Retina (tissue), 1 donor: ENCODE measurements around the gene SHROOM3.

ENCODE experiments used
- DNase-seq: peaks from one replicate; pipeline ENCODE4 v3.0.0-alpha.2; 2016

Gene SHROOM3

GRCh38 chr4:76792418-76792817 lies 357.4 kb downstream of the SHROOM3 start:
- DNase-seq = no peak

- no peak for DNase-seq
Measured at GRCh38 chr4:76795243-76795642, 360.2 kb downstream of the SHROOM3 start.

GRCh38 chr4:76799140-76799539 lies 364.1 kb downstream of the SHROOM3 start:
- no peak for DNase-seq

- DNase-seq = no peak
Measured at GRCh38 chr4:76799718-76800117, 364.7 kb downstream of the SHROOM3 start.

- no peak for DNase-seq
Measured at GRCh38 chr4:76800902-76801301, 365.9 kb downstream of the SHROOM3 start.

- peak; percentile 84 for DNase-seq
Measured at GRCh38 chr4:76801621-76802235, 366.7 kb downstream of the SHROOM3 start.

GRCh38 chr4:76802236-76803021 lies 367.4 kb downstream of the SHROOM3 start:
- DNase-seq = peak; percentile 88

- DNase-seq = peak; percentile 62
Measured at GRCh38 chr4:76803522-76803921, 368.5 kb downstream of the SHROOM3 start.

- DNase-seq = no peak
Measured at GRCh38 chr4:76804096-76804495, 369.1 kb downstream of the SHROOM3 start.

GRCh38 chr4:76806346-76806745 lies 371.3 kb downstream of the SHROOM3 start:
- no peak for DNase-seq

- DNase-seq = no peak
Measured at GRCh38 chr4:76806757-76807156, 371.7 kb downstream of the SHROOM3 start.

GRCh38 chr4:76809594-76810305 lies 374.7 kb downstream of the SHROOM3 start:
- DNase-seq = no peak

- DNase-seq = peak; percentile 48
Measured at GRCh38 chr4:76811604-76812412, 376.8 kb downstream of the SHROOM3 start.

- no peak for DNase-seq
Measured at GRCh38 chr4:76813070-76813469, 378.0 kb downstream of the SHROOM3 start.

- no peak for DNase-seq
Measured at GRCh38 chr4:76821641-76822040, 386.6 kb downstream of the SHROOM3 start.

- DNase-seq = no peak
Measured at GRCh38 chr4:76822303-76822702, 387.3 kb downstream of the SHROOM3 start.

GRCh38 chr4:76823495-76823894 lies 388.5 kb downstream of the SHROOM3 start:
- DNase-seq = no peak

- no peak for DNase-seq
Measured at GRCh38 chr4:76830612-76830963, 395.6 kb downstream of the SHROOM3 start.

GRCh38 chr4:76830964-76831703 lies 396.1 kb downstream of the SHROOM3 start:
- peak; percentile 42 for DNase-seq

- DNase-seq = peak; percentile 29
Measured at GRCh38 chr4:76831711-76832373, 396.8 kb downstream of the SHROOM3 start.
